HEK293 (cell line): ENCODE results near the gene HSD17B2.

Experiments used
- CTCF ChIA-PET: fragments of 350-600 bp; formaldehyde crosslinking; extraction: SDS; loops from one replicate; lab custom pipeline; 2021; ENCODE audit warnings: antibody characterized with exemption; lab: Yijun Ruan, JAX
- POLR2A ChIA-PET: fragments of 300-600 bp; formaldehyde crosslinking; extraction: SDS; loops from one replicate; lab custom pipeline; 2020; ENCODE audit warnings: antibody characterized with exemption, inconsistent platforms; lab: Yijun Ruan, JAX
- H3K27ac ChIP-seq: fragments of 200-500 bp; sonication (Bioruptor generic); 2 replicates; pipeline ENCODE4 v1.5.1; 2014; ENCODE audit warnings: low read depth, low read length, control low read depth, inconsistent platforms; ENCODE audit errors: extremely low read depth
- H3K36me3 ChIP-seq, 2 experiments: fragments of 200-500 bp in 1 of 2; sonication (Bioruptor generic) in 1 of 2; 1 replicate in 1 of 2; 2 replicates in 1 of 2; pipeline ENCODE4 v1.5.1; 2014 to 2017; ENCODE audit warnings: inconsistent platforms in 2 of 2, low read length in 2 of 2; ENCODE audit not compliant: control insufficient read depth in 2 of 2, insufficient read depth in 1 of 2
- H3K4me1 ChIP-seq: fragments of 200-500 bp; sonication (Bioruptor generic); 2 replicates; pipeline ENCODE4 v1.5.1; 2014; ENCODE audit warnings: mild to moderate bottlenecking, low read length, inconsistent platforms; ENCODE audit not compliant: control insufficient read depth, insufficient read depth
- H3K4me3 ChIP-seq: 2 replicates; pipeline ENCODE4 v1.5.1; 2011; ENCODE audit warnings: low read depth, mild to moderate bottlenecking, control low read depth, low read length, moderate library complexity
- H3K9me3 ChIP-seq: fragments of 200-500 bp; sonication (Bioruptor generic); 2 replicates; pipeline ENCODE4 v1.5.1; 2014; ENCODE audit warnings: low read depth, low read length, inconsistent platforms; ENCODE audit not compliant: control insufficient read depth, insufficient read depth
- BCL11B ChIP-seq: fragments of 450-650 bp; formaldehyde crosslinking; IDR thresholded peaks from 2 replicates; pipeline ENCODE4 v1.5.1; 2016; ENCODE audit warnings: low read depth, missing biosample characterization, missing genetic modification characterization
- GFI1B ChIP-seq: fragments of 450-650 bp; formaldehyde crosslinking; IDR thresholded peaks from 2 replicates; pipeline ENCODE4 v1.5.1; 2016; ENCODE audit warnings: missing biosample characterization, missing genetic modification characterization
- GLI2 ChIP-seq: fragments of 450-650 bp; formaldehyde crosslinking; IDR thresholded peaks from 2 replicates; pipeline ENCODE4; 2017; ENCODE audit warnings: missing biosample characterization, missing genetic modification characterization, low read depth, borderline replicate concordance
- GLI4 ChIP-seq: fragments of 450-650 bp; formaldehyde crosslinking; IDR thresholded peaks from 2 replicates; pipeline ENCODE4 v1.5.1; 2016; ENCODE audit warnings: missing biosample characterization, missing genetic modification characterization
- HOXA7 ChIP-seq: sonication (generic); formaldehyde crosslinking; IDR thresholded peaks from 2 replicates; pipeline ENCODE4 v1.8.1; 2022; ENCODE audit warnings: missing genetic modification reagents, borderline replicate concordance
- KLF1 ChIP-seq: fragments of 450-650 bp; formaldehyde crosslinking; IDR thresholded peaks from 2 replicates; pipeline ENCODE4 v1.5.1; 2016; ENCODE audit warnings: missing biosample characterization, missing genetic modification characterization
- KLF9 ChIP-seq: fragments of 450-650 bp; formaldehyde crosslinking; IDR thresholded peaks from 2 replicates; pipeline ENCODE4 v1.5.1; 2016; ENCODE audit warnings: missing biosample characterization, missing genetic modification characterization, low read depth
- PRDM1 ChIP-seq: fragments of 450-650 bp; formaldehyde crosslinking; IDR thresholded peaks from 2 replicates; pipeline ENCODE4; 2016; ENCODE audit warnings: missing biosample characterization, missing genetic modification characterization
- SCRT2 ChIP-seq: fragments of 450-650 bp; formaldehyde crosslinking; IDR thresholded peaks from 2 replicates; pipeline ENCODE4 v1.5.1; 2016; ENCODE audit warnings: missing biosample characterization, missing genetic modification characterization
- YY1 ChIP-seq: fragments of 450-650 bp; formaldehyde crosslinking; IDR thresholded peaks from 2 replicates; pipeline ENCODE4 v1.5.1; 2018; ENCODE audit warnings: missing biosample characterization, missing genetic modification characterization
- ZBTB17 ChIP-seq: fragments of 450-650 bp; formaldehyde crosslinking; IDR thresholded peaks from 2 replicates; pipeline ENCODE4 v1.5.1; 2016; ENCODE audit warnings: missing biosample characterization, missing genetic modification characterization
- ZNF112 ChIP-seq: fragments of 450-650 bp; formaldehyde crosslinking; IDR thresholded peaks from 2 replicates; pipeline ENCODE4 v1.5.0; 2017; ENCODE audit warnings: missing biosample characterization, missing genetic modification characterization
- ZNF148 ChIP-seq: fragments of 450-650 bp; formaldehyde crosslinking; IDR thresholded peaks from 2 replicates; pipeline ENCODE4 v1.5.0; 2017; ENCODE audit warnings: missing biosample characterization, missing genetic modification characterization, borderline replicate concordance
- ZNF184 ChIP-seq: fragments of 450-650 bp; IDR thresholded peaks from 2 replicates; pipeline ENCODE4 v1.5.1; 2018; ENCODE audit warnings: missing biosample characterization, mild to moderate bottlenecking, missing genetic modification characterization
- ZNF202 ChIP-seq: fragments of 450-650 bp; formaldehyde crosslinking; IDR thresholded peaks from 2 replicates; pipeline ENCODE4 v1.5.1; 2016; ENCODE audit warnings: missing biosample characterization, missing genetic modification characterization, borderline replicate concordance
- ZNF239 ChIP-seq: fragments of 450-650 bp; formaldehyde crosslinking; IDR thresholded peaks from 2 replicates; pipeline ENCODE4 v1.5.1; 2016; ENCODE audit warnings: missing biosample characterization, missing genetic modification characterization
- ZNF335 ChIP-seq: fragments of 450-650 bp; formaldehyde crosslinking; conservative IDR thresholded peaks from 2 replicates; pipeline ENCODE4 v1.5.1; 2016; ENCODE audit warnings: missing biosample characterization, missing genetic modification characterization
- ZNF473 ChIP-seq: fragments of 450-650 bp; formaldehyde crosslinking; IDR thresholded peaks from 2 replicates; pipeline ENCODE4 v1.5.1; 2017; ENCODE audit warnings: missing biosample characterization, missing genetic modification characterization
- ZNF521 ChIP-seq: fragments of 450-650 bp; formaldehyde crosslinking; IDR thresholded peaks from 2 replicates; pipeline ENCODE4 v1.5.1; 2017; ENCODE audit warnings: missing biosample characterization, mild to moderate bottlenecking, missing genetic modification characterization
- ZNF580 ChIP-seq: fragments of 450-650 bp; formaldehyde crosslinking; IDR thresholded peaks from 2 replicates; pipeline ENCODE4 v1.5.1; 2016; ENCODE audit warnings: missing biosample characterization, missing genetic modification characterization
- ZNF664 ChIP-seq: fragments of 450-650 bp; formaldehyde crosslinking; IDR thresholded peaks from 2 replicates; pipeline ENCODE4 v1.5.1; 2016; ENCODE audit warnings: missing biosample characterization, missing genetic modification characterization
- ZSCAN16 ChIP-seq: fragments of 450-650 bp; formaldehyde crosslinking; IDR thresholded peaks from 2 replicates; pipeline ENCODE4 v1.5.1; 2016; ENCODE audit warnings: missing biosample characterization, missing genetic modification characterization
- ZXDB ChIP-seq: fragments of 450-650 bp; formaldehyde crosslinking; IDR thresholded peaks from 2 replicates; pipeline ENCODE4 v1.5.1; 2016; ENCODE audit warnings: missing biosample characterization, missing genetic modification characterization
- TF ChIP-seq, protein P1 (sequence below): fragments of 450-650 bp; formaldehyde crosslinking; IDR thresholded peaks from 2 replicates; pipeline ENCODE4 v1.5.1; 2016; ENCODE audit warnings: missing biosample characterization, missing genetic modification characterization
- TF ChIP-seq, protein P2 (sequence below): fragments of 450-650 bp; formaldehyde crosslinking; IDR thresholded peaks from 2 replicates; pipeline ENCODE4 v1.5.1; 2016; ENCODE audit warnings: missing biosample characterization, missing genetic modification characterization
- TF ChIP-seq, protein P3 (sequence below): fragments of 450-650 bp; formaldehyde crosslinking; IDR thresholded peaks from 2 replicates; pipeline ENCODE4 v1.5.1; 2016; ENCODE audit warnings: missing biosample characterization, missing genetic modification characterization

HSD17B2 gene

DNA sequence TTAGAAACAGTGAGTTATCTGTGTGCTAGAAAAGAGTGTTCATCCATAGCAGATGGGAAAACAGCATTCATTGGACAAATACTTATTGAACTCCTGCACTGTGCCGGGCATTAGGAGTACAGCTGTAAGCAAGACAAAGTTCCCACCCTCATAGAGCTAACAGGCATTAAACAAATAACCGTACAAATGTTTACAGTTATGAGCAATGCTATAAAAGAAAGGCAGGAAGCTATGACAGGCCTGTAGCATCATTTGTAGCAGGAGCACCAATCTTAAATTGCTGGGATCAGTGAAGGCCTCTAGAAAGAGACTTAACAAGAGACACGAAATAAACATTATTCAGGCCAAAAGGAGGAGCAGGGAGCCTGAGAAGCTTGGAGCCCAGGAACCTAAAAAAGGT is 39.4 kb upstream of the HSD17B2 start (continued):
- no peak for TF ChIP-seq YY1 (tag by site-specific recombination)
- no peak for TF ChIP-seq GLI2
- TF ChIP-seq HOXA7 = no peak

DNA sequence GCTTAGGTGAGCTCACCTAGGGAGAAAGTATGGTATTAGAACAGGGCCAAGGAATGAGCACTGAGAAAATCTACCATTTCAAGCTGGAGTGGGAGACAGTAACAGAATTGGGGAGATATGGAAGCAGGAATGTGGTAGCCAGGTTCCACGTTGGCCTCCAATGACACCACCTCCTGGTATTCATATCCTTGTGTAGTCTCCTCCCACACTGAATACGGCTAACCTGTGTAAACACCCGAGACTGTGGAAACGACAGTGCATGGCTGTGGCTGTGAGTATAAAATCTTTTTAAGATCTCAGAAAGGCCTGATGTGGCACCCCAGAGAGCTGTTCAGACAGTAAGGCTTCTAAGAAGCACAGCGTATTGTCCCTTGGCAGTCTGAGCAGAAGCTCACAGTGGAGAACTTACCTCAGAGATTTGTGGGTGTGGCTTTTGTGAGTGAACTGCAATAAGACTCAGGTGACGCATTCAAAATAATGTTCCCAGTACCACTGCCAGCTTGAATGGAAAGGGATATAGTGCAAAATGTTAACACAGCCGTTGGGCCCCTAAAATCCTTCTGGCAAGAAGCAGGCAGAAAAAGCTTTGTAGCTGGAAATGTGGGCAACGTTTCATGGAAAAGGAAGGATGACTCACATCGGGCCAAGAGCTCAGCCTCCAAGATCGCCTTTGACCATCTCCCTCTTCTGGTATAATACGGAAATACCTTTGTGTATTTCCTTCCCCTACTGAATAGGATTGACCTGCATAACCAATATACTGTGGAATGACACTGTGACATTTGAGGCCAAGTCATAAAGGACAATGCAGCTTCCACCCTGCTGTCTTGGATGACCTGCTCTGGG is 38.2 kb upstream of the HSD17B2 start:
- Histone ChIP-seq H3K27ac (no peak overlapping the region), H3K4me3 (no peak overlapping the region), H3K9me3 (no peaks in the 10 kb centered on the region), H3K4me1 (no peaks in the 10 kb centered on the region), H3K36me3 (no peaks in the 10 kb centered on the region)
- TF ChIP-seq ZSCAN16 (tag by site-specific recombination) = no peak
- no peak for TF ChIP-seq ZBTB17 (tag by site-specific recombination)
- TF ChIP-seq KLF9 (tag by site-specific recombination) = no peak
- TF ChIP-seq SCRT2 (tag by site-specific recombination) = no peak
- no peak for TF ChIP-seq ZNF473 (tag by site-specific recombination)
- TF ChIP-seq, protein P1, sequence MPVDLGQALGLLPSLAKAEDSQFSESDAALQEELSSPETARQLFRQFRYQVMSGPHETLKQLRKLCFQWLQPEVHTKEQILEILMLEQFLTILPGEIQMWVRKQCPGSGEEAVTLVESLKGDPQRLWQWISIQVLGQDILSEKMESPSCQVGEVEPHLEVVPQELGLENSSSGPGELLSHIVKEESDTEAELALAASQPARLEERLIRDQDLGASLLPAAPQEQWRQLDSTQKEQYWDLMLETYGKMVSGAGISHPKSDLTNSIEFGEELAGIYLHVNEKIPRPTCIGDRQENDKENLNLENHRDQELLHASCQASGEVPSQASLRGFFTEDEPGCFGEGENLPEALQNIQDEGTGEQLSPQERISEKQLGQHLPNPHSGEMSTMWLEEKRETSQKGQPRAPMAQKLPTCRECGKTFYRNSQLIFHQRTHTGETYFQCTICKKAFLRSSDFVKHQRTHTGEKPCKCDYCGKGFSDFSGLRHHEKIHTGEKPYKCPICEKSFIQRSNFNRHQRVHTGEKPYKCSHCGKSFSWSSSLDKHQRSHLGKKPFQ = no peak
- no peak for TF ChIP-seq ZXDB (tag by site-specific recombination)
- TF ChIP-seq GLI4 (tag by site-specific recombination) = no peak
- TF ChIP-seq ZNF112 = no peak
- TF ChIP-seq ZNF580 (tag by site-specific recombination) = no peak
- TF ChIP-seq KLF1 (tag by site-specific recombination) = no peak
- no peak for TF ChIP-seq ZNF202
- no peak for TF ChIP-seq ZNF148 (tag by site-specific recombination)
- no peak for TF ChIP-seq ZNF335 (tag by site-specific recombination)
- CTCF ChIA-PET = interaction anchor here (0.6 to 3.3 kb wide), 19 partner anchors 8 to 736 kb away, joined by 3 to 30 read pairs (median 5); partner anchors contain the start of gene SDR42E1
- POLR2A ChIA-PET = interaction anchor here (0.7 kb wide), 1 partner anchor 173 kb away, joined by 3 read pairs; the partner anchor contains the start of gene MPHOSPH6

GRCh38 chr16:81997738-81998137 is 37.3 kb upstream of the HSD17B2 start:
- POLR2A ChIA-PET = interaction anchor here (0.7 kb wide), 1 partner anchor 172 kb away, joined by 3 read pairs; the partner anchor contains the start of gene MPHOSPH6
- no peak overlapping the region for H3K27ac ChIP-seq
- H3K4me3 ChIP-seq = no peak overlapping the region
- no peaks in the 10 kb centered on the region for H3K9me3 ChIP-seq
- H3K4me1 ChIP-seq = no peaks in the 10 kb centered on the region
- H3K36me3 ChIP-seq = no peaks in the 10 kb centered on the region
- CTCF ChIA-PET = interaction anchor here (0.6 to 3.3 kb wide), 14 partner anchors 8 to 736 kb away, joined by 3 to 30 read pairs (median 5); partner anchors contain the start of gene SDR42E1
- TF ChIP-seq ZNF239 (tag by site-specific recombination) (no peak), BCL11B (tag by site-specific recombination) (no peak), KLF1 (tag by site-specific recombination) (no peak), ZNF664 (tag by site-specific recombination) (no peak), GFI1B (tag by site-specific recombination) (no peak), ZNF521 (tag by site-specific recombination) (no peak), PRDM1 (tag by site-specific recombination) (no peak), ZNF184 (tag by site-specific recombination) (no peak)
- TF ChIP-seq, protein P2, sequence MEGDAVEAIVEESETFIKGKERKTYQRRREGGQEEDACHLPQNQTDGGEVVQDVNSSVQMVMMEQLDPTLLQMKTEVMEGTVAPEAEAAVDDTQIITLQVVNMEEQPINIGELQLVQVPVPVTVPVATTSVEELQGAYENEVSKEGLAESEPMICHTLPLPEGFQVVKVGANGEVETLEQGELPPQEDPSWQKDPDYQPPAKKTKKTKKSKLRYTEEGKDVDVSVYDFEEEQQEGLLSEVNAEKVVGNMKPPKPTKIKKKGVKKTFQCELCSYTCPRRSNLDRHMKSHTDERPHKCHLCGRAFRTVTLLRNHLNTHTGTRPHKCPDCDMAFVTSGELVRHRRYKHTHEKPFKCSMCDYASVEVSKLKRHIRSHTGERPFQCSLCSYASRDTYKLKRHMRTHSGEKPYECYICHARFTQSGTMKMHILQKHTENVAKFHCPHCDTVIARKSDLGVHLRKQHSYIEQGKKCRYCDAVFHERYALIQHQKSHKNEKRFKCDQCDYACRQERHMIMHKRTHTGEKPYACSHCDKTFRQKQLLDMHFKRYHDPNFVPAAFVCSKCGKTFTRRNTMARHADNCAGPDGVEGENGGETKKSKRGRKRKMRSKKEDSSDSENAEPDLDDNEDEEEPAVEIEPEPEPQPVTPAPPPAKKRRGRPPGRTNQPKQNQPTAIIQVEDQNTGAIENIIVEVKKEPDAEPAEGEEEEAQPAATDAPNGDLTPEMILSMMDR (tag by site-specific recombination) = no peak
- TF ChIP-seq, protein P3, sequence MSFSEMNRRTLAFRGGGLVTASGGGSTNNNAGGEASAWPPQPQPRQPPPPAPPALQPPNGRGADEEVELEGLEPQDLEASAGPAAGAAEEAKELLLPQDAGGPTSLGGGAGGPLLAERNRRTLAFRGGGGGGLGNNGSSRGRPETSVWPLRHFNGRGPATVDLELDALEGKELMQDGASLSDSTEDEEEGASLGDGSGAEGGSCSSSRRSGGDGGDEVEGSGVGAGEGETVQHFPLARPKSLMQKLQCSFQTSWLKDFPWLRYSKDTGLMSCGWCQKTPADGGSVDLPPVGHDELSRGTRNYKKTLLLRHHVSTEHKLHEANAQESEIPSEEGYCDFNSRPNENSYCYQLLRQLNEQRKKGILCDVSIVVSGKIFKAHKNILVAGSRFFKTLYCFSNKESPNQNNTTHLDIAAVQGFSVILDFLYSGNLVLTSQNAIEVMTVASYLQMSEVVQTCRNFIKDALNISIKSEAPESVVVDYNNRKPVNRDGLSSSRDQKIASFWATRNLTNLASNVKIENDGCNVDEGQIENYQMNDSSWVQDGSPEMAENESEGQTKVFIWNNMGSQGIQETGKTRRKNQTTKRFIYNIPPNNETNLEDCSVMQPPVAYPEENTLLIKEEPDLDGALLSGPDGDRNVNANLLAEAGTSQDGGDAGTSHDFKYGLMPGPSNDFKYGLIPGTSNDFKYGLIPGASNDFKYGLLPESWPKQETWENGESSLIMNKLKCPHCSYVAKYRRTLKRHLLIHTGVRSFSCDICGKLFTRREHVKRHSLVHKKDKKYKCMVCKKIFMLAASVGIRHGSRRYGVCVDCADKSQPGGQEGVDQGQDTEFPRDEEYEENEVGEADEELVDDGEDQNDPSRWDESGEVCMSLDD (tag by site-specific recombination) = no peak
